HepG2 (cell line): ENCODE data around the gene ATP9A. TPM values are rescaled to one million over a fixed set of nuclear protein-coding genes. Genes with fewer than 3 reads are reported as not detected.

Source experiments
- BORCS8-MEF2B ChIP-seq: sonication (generic); formaldehyde crosslinking; IDR thresholded peaks from 2 replicates; pipeline ENCODE4 v1.8.0; 2022; ENCODE audit warnings: mild to moderate bottlenecking, missing genetic modification reagents
- CBX5 ChIP-seq: sonication (generic); formaldehyde crosslinking; IDR thresholded peaks from 2 replicates; pipeline ENCODE4 v1.4.0; 2020; ENCODE audit warnings: missing genetic modification reagents, borderline replicate concordance
- EHMT2 ChIP-seq: fragments of 200-600 bp; sonication (generic); IDR thresholded peaks from 2 replicates; pipeline ENCODE4 v1.7.0; 2017; ENCODE audit warnings: antibody characterized with exemption, low read depth, low read length, borderline replicate concordance
- FOXA3 ChIP-seq: IDR thresholded peaks from 2 replicates; pipeline ENCODE4 v1.6.1; 2016; ENCODE audit warnings: missing genetic modification reagents, missing compliant biosample characterization
- FOXK1 ChIP-seq: sonication (generic); formaldehyde crosslinking; IDR thresholded peaks from 2 replicates; pipeline ENCODE4 v1.4.0; 2020; ENCODE audit warnings: low read depth, missing genetic modification reagents, borderline replicate concordance
- HES4 ChIP-seq: sonication (generic); formaldehyde crosslinking; IDR thresholded peaks from 2 replicates; pipeline ENCODE4 v1.9.0; 2021; ENCODE audit warnings: mild to moderate bottlenecking, missing genetic modification reagents, borderline replicate concordance
- HNF4G ChIP-seq, 2 experiments: sonication (generic) in 1 of 2; formaldehyde crosslinking in 1 of 2; IDR thresholded peaks; 2 replicates each; pipeline versions ENCODE4 v1.4.0 to v1.6.1; 2011 to 2020; ENCODE audit warnings: borderline replicate concordance in 2 of 2, low read depth in 2 of 2, mild to moderate bottlenecking in 2 of 2, low read length in 1 of 2, missing genetic modification reagents in 1 of 2, moderate library complexity in 1 of 2
- MATR3 ChIP-seq: sonication (generic); formaldehyde crosslinking; IDR thresholded peaks from 2 replicates; pipeline ENCODE4 v1.4.0; 2020; ENCODE audit warnings: missing genetic modification reagents
- RBM22 ChIP-seq: fragments of 200-400 bp; formaldehyde crosslinking; optimal IDR thresholded peaks from 2 replicates; pipeline ENCODE3; 2017; ENCODE audit warnings: mild to moderate bottlenecking, low read length, moderate library complexity
- RFXAP ChIP-seq: sonication (generic); formaldehyde crosslinking; IDR thresholded peaks from 2 replicates; pipeline ENCODE4 v1.4.0; 2020; ENCODE audit warnings: missing genetic modification reagents, borderline replicate concordance
- SAP130 ChIP-seq: IDR thresholded peaks from 2 replicates; pipeline ENCODE4 v1.6.1; 2016; ENCODE audit warnings: low read depth
- TFAP4 ChIP-seq: sonication (generic); IDR thresholded peaks from 2 replicates; pipeline ENCODE4 v1.6.1; 2016; ENCODE audit warnings: low read depth, borderline replicate concordance
- TMF1 ChIP-seq: sonication (generic); formaldehyde crosslinking; IDR thresholded peaks from 2 replicates; pipeline ENCODE4 v1.8.1; 2022; ENCODE audit warnings: low read depth, missing genetic modification reagents
- ZFP36L1 ChIP-seq: sonication (generic); formaldehyde crosslinking; IDR thresholded peaks from 2 replicates; pipeline ENCODE4 v1.8.0; 2022; ENCODE audit warnings: mild to moderate bottlenecking, missing genetic modification reagents, moderate library complexity
- ZNF207 ChIP-seq: fragments of 450-650 bp; IDR thresholded peaks from 2 replicates; pipeline ENCODE4 v1.6.1; 2016; ENCODE audit warnings: antibody characterized with exemption, borderline replicate concordance
- ZNF234 ChIP-seq: sonication (generic); formaldehyde crosslinking; conservative IDR thresholded peaks from 2 replicates; pipeline ENCODE4 v1.5.1; 2020; ENCODE audit warnings: mild to moderate bottlenecking, missing genetic modification reagents
- ZNF331 ChIP-seq: sonication (generic); formaldehyde crosslinking; IDR thresholded peaks from 2 replicates; pipeline ENCODE4 v1.4.0; 2020; ENCODE audit warnings: missing genetic modification reagents
- ZNF367 ChIP-seq: sonication (generic); formaldehyde crosslinking; IDR thresholded peaks from 2 replicates; pipeline ENCODE4 v1.4.0; 2020; ENCODE audit warnings: missing genetic modification reagents, borderline replicate concordance
- ZNF562 ChIP-seq: sonication (generic); formaldehyde crosslinking; IDR thresholded peaks from 2 replicates; pipeline ENCODE4 v1.8.0; 2022; ENCODE audit warnings: missing genetic modification reagents, borderline replicate concordance
- ZNF614 ChIP-seq: IDR thresholded peaks from 2 replicates; pipeline ENCODE4 v1.6.1; 2018; ENCODE audit warnings: missing biosample characterization, missing genetic modification reagents, inconsistent platforms, borderline replicate concordance
- ZNF709 ChIP-seq: sonication (generic); formaldehyde crosslinking; IDR thresholded peaks from 2 replicates; pipeline ENCODE4 v1.5.0; 2020; ENCODE audit warnings: mild to moderate bottlenecking, missing genetic modification reagents
- ZZZ3 ChIP-seq: sonication (generic); formaldehyde crosslinking; IDR thresholded peaks from 2 replicates; pipeline ENCODE4 v1.4.0; 2020; ENCODE audit warnings: missing genetic modification reagents, mild to moderate bottlenecking, borderline replicate concordance
- polyA plus RNA-seq, 8 experiments: library from polyadenylated mRNA; depleted of rRNA in 3 of 8; stranded (reverse) in 7 of 8; unstranded in 1 of 8; fragments of >200 nt; fragmentation: Illumina TruSeq in 4 of 8; extraction: Trizol in 4 of 8; gene quantifications; 2 replicates each; pipeline versions ENCODE4 v1.2.1 to v1.2.3, GENCODE V29; 2011 to 2016; ENCODE audit warnings: low read depth in 4 of 8, missing spikeins in 1 of 8, mixed read lengths in 1 of 8; ENCODE audit not compliant: insufficient read depth in 1 of 8
- total RNA-seq, 5 experiments: library from RNA; depleted of rRNA; stranded (reverse); fragments of >200 nt; fragmentation: Illumina TruSeq; extraction: Trizol; gene quantifications; 2 replicates each; pipeline ENCODE4 v1.2.3, GENCODE V29; 2016; ENCODE audit warnings: low read depth in 1 of 5
- TF ChIP-seq, protein P1 (sequence below): sonication (generic); formaldehyde crosslinking; IDR thresholded peaks from 2 replicates; pipeline ENCODE4 v1.5.1; 2020; ENCODE audit warnings: mild to moderate bottlenecking, missing genetic modification reagents
- TF ChIP-seq, protein P2 (sequence below): sonication (generic); formaldehyde crosslinking; IDR thresholded peaks from 2 replicates; pipeline ENCODE4 v1.4.0; 2020; ENCODE audit warnings: mild to moderate bottlenecking, missing genetic modification reagents
- TF ChIP-seq, protein P3 (sequence below): sonication (generic); formaldehyde crosslinking; IDR thresholded peaks from 2 replicates; pipeline ENCODE4 v1.4.0; 2020; ENCODE audit warnings: missing genetic modification reagents

The ATP9A gene
- total and polyA plus RNA-seq, 2 of the 13 experiments (the other 11 are each of a cell fraction or from before 2014, with no cell fraction given) = 11.8 to 18.5 TPM

DNA sequence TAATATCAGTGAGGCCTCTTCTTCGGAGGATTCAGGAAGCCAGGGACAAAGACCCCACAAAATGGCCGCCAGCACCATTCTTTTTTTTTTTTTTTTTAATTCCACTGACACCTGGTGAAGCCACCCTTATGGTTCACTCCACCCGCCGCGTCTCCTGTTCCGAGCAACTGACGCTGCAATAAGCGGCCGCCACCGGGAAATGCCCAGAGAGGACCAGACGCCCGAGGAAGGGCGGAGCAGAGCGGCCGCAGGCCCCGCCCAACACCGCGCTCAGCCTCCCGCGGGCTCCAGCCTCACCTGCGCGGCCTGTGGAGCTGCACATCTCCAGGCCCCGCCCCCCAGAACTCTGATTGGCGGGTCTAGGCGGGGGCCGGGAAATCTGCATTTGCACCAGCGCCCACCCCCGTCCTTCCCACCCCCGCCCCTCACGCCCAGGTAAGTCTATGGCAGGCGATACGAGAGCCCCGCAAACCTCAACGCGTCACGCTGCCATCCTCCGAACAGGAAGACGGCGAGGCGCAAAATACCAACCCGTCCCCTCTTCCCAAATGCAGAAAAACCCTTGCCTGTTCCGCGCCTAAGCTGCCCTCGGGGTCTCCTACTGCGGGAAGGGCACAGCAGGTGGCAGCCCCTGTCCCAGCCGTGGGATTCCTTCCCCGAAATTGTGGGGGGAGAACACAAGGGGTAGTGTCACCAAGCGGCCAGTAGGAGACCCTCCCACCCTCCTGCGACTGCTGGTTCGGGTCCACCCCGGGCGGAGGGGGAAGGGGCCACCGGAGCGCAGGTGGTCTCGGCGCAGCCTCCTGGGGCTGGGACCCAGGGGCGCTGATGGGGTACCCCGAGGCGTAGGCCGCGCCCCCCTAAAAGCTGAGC lies 960 bp downstream of the ATP9A start (continued):
- TF ChIP-seq BORCS8-MEF2B (CRISPR knock-in tag) (peak; percentile 5; the same call in 1 of the 2 replicates), SAP130 (peak; percentile 78), RFXAP (CRISPR knock-in tag) (peak; percentile 37; the same call in 1 of the 2 replicates), EHMT2 (no peak), ZNF207 (no peak), MATR3 (CRISPR knock-in tag) (no peak), ZNF709 (CRISPR knock-in tag) (0 out of 2 replicates have a peak, but pooled peaks have one; percentile 51), RBM22 (no peak), FOXA3 (CRISPR knock-in tag) (peak; percentile 44), ZFP36L1 (CRISPR knock-in tag) (peak; percentile 28; the same call in 1 of the 2 replicates), ZNF234 (no peak), ZNF331 (CRISPR knock-in tag) (no peak; the same call in 1 of the 2 replicates), FOXK1 (CRISPR knock-in tag) (no peak), TMF1 (CRISPR knock-in tag) (no peak), CBX5 (CRISPR knock-in tag) (no peak), TFAP4 (0 out of 2 replicates have a peak, but pooled peaks have one; percentile 6), HNF4G (IDR thresholded peaks at IDR 0.05; ENCODE audit: borderline replicate concordance, low read depth, low read length) (no peak), HNF4G (CRISPR knock-in tag; IDR thresholded peaks at IDR 0.05; ENCODE audit: borderline replicate concordance, low read depth) (peak; percentile 34; the same call in 1 of the 2 replicates), ZNF562 (CRISPR knock-in tag) (no peak), ZNF614 (no peak; the same call in 1 of the 2 replicates), ZZZ3 (no peak), ZNF367 (CRISPR knock-in tag) (no peak), HES4 (CRISPR knock-in tag) (no peak)
- TF ChIP-seq, protein P1, sequence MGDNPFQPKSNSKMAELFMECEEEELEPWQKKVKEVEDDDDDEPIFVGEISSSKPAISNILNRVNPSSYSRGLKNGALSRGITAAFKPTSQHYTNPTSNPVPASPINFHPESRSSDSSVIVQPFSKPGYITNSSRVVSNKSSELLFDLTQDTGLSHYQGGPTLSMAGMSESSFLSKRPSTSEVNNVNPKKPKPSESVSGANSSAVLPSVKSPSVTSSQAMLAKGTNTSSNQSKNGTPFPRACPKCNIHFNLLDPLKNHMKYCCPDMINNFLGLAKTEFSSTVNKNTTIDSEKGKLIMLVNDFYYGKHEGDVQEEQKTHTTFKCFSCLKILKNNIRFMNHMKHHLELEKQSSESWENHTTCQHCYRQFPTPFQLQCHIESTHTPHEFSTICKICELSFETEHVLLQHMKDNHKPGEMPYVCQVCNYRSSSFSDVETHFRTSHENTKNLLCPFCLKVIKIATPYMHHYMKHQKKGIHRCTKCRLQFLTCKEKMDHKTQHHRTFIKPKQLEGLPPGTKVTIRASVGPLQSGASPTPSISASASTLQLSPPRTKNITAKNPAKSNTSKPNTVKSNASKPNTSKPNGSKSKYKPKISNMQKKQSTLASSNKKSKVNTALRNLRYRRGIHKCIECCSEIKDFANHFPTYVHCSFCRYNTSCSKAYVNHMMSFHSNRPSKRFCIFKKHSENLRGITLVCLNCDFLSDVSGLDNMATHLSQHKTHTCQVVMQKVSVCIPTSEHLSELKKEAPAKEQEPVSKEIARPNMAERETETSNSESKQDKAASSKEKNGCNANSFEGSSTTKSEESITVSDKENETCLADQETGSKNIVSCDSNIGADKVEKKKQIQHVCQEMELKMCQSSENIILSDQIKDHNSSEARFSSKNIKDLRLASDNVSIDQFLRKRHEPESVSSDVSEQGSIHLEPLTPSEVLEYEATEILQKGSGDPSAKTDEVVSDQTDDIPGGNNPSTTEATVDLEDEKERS (CRISPR knock-in tag) = peak; percentile 56; the same call in 1 of the 2 replicates
- TF ChIP-seq, protein P2, sequence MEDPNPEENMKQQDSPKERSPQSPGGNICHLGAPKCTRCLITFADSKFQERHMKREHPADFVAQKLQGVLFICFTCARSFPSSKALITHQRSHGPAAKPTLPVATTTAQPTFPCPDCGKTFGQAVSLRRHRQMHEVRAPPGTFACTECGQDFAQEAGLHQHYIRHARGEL (CRISPR knock-in tag) = peak; percentile 86; the same call in 1 of the 2 replicates
- TF ChIP-seq, protein P3, sequence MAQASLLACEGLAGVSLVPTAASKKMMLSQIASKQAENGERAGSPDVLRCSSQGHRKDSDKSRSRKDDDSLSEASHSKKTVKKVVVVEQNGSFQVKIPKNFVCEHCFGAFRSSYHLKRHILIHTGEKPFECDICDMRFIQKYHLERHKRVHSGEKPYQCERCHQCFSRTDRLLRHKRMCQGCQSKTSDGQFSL (CRISPR knock-in tag) = peak; percentile 60; the same call in 1 of the 2 replicates
